HG03571 (cell line): ENCODE data around the gene RNF215.

Source experiments
- ATAC-seq: cut with Tn5 transposase; IDR thresholded peaks from one replicate; pipeline ENCODE4 v1.9.1; 2021; ENCODE audit not compliant: unreplicated experiment

The RNF215 gene

GRCh38 chr22:30397656-30398635, 10.7 kb upstream of the RNF215 start:
- no peak for ATAC-seq

DNA sequence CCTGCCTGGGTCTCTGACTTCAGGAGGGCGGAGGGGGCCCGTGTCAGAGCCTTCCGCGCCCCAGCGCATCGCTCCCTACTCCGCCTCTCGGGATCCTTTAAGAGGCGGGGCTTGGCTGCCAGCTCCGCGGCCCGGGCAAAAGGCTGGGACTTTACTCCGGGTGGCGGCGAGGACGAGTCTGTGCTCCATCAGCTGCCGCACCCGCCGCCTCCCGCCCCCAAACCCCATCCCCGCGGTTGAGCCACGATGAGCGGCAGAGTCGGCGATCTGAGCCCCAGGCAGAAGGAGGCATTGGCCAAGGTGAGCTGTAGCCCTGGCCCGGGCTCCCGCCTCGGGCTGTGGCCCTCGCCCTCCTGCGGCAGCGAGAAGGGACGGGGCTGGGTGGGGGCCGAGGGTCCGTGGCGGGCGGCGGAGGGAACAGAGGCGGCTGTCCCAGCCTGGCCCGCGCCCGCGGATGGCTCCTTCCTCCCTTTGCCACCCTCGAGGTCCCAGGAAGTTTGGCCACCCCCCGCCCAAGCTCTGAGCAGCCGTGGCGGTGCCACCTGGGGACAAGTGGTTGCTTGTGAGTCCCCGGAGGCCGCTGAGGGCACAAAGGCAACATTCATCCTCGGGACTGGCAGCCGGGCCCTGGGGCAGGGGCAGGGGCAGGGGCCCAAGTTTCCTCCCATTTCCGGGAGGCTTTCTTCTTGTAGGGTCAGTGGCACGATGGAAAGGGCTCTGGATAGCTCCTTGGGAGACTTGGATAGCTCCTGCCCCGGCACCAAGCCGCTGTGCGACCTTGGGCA, 9.9 kb upstream of the RNF215 start, which contains the start of gene SEC14L2:
SEC14L2 (plus strand) TSS at position 148 of the 785 bp plus-strand sequence; CDS start at position 247, 99 bp downstream.
- no peak for ATAC-seq

- no peak for ATAC-seq
Observed at GRCh38 chr22:30393885-30394284, 6.7 kb upstream of the RNF215 start.

DNA sequence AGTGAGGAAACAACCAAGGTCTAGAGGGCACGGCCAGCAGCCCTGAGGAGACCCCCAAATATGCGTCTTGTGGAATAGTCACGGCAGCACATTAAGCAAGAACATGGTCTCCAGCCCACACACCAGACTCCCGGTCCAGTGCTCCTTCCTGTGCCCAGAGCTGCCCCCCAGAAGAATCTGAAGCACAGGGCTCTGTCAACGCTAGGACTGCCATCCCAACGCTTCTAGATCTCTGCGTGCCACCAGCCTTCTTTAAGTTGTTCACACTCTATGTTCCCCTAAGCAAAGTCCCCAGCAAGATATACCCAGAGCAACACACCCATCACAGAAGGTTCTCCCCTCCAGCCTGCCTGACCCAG, 6.1 kb upstream of the RNF215 start:
- ATAC-seq = no peak

GRCh38 chr22:30392661-30393321, 5.6 kb upstream of the RNF215 start:
- no peak for ATAC-seq

- ATAC-seq = no peak
Observed at GRCh38 chr22:30390974-30391691, 3.9 kb upstream of the RNF215 start.

- no peak for ATAC-seq
Observed at GRCh38 chr22:30386608-30386959, 627 bp downstream of the RNF215 start.

- ATAC-seq = no peak
Observed at GRCh38 chr22:30385942-30386341, 1.3 kb downstream of the RNF215 start.

GRCh38 chr22:30383061-30383460, 4.2 kb downstream of the RNF215 start:
- no peak for ATAC-seq

- ATAC-seq = no peak
Observed at GRCh38 chr22:30382340-30382739, 4.9 kb downstream of the RNF215 start.

GRCh38 chr22:30381264-30381663, 5.9 kb downstream of the RNF215 start:
- ATAC-seq = no peak

- ATAC-seq = no peak
Observed at GRCh38 chr22:30380011-30380410, 7.2 kb downstream of the RNF215 start.

GRCh38 chr22:30375312-30375849, 11.8 kb downstream of the RNF215 start:
- no peak for ATAC-seq

- no peak for ATAC-seq
Observed at GRCh38 chr22:30373331-30374325, 13.6 kb downstream of the RNF215 start.

DNA sequence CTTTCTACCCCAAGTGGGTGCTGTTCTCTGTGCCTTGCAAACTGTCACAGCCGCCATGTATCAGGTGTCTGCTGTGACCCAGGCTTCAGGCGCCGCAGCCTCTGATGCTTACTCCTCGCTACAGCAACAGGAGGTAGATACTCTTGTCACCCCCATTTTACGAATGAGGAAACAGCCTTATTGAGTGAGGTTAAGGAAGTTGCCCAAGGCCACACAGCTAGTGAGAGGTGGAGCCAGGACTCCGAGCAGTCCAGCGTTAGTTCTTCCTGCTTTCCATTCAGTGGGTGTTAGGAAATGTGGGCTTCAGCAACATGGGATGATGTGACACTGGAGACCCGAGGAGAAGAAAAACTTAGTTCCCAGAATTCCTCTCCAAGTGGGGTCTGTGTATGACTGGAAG, 14.3 kb downstream of the RNF215 start:
- ATAC-seq = no peak

GRCh38 chr22:30371981-30372380, 15.2 kb downstream of the RNF215 start:
- ATAC-seq = no peak

DNA sequence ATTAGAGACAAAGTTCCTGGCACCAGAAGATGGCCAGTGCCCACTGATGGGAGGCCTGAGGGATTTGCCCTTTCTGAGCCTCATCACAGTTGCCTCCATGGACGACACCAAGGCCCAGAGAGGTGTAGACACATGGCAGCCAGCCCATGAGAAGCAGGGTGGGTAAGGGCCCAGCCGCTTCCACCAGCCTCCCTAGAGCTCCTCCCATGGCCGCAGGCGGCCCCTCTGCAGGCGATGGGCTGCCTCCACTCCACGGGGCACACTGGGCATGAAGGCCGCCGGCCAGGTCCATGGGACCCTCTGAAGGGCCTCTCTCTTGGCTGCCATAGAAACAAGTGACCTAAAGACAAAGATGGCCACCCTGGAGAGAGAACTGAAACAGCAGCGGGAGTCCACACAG, 15.9 kb downstream of the RNF215 start:
- no peak for ATAC-seq

DNA sequence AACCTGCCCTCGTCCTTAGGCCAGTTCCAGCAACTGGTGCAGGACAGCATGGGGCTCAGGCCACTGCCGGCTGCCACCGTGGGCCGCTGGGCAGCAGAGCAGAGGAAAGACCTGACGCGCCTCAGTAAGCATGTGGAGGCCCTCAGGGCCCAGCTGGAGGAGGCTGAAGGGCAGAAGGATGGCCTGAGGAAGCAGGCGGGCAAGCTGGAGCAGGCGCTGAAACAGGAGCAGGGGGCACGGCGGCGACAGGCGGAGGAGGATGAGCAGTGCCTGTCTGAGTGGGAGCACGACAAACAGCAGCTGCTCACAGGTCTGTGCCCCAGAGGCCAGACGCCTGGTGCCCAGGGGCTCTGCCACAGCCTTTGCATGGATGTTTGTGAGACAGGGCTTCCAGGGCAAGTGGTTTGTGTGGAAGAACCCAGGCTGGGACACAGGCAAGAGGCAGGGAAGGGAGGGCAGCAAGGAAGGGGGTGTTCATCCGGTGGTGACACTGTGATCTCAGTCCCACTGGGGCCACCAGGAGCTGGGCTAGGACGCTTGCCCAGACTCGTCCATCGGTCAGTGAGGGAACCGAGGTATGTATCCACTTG, 16.5 kb downstream of the RNF215 start:
- no peak for ATAC-seq

- ATAC-seq = no peak
Observed at GRCh38 chr22:30368420-30368819, 18.8 kb downstream of the RNF215 start.
